ENCODE measurements around the gene SGIP1. TPM values are rescaled to one million over a fixed set of nuclear protein-coding genes. Genes with fewer than 3 reads are reported as not detected.
A peak's percentile ranks its signal among the peaks of the same experiment; 100 is the strongest.

The SGIP1 gene
- total RNA-seq, 1 donor: 17.4 TPM

DNA sequence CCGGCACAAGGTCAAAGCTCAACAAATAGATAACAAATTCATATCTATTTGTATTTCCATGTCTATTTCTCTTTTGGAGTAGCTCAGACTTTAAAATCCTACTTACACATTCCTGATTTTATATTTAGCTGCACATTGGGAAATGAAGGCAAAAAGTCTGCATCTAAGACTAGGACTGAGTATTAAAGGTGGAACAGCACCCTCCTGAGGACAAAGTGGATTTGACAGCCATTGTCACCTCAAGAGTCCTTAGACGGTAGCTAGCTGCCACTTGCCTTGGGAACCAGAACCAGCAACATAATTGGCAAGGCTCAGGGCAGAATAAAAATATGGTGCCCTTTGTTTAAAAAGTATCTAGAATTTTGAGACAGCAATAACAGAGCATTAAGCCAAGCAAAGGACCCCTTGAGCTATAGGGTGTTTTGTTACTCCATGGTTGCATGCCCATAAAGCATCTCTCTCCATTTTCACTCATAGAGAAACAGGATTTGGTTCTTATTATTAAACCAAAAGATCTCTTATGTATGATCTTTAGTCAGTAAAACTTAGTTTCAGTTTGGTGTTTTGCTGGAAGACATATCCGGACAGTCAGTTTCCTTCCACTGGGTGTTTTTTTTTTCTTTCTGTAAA lies 30.0 kb upstream of the SGIP1 start:
- Histone ChIP-seq H3K79me2 (ENCODE audit: insufficient read depth, low read length) (no peaks in the 10 kb centered on the region), H3K36me3 (ENCODE audit: insufficient read depth, low read length) (no peaks in the 10 kb centered on the region), H2AFZ (ENCODE audit: low read length) (peak overlapping the region; percentile 70), H4K20me1 (ENCODE audit: insufficient read depth, low read length) (no peaks in the 10 kb centered on the region), H3K4me2 (ENCODE audit: insufficient read depth, low read length) (peak overlapping the region; percentile 41), H3K4me1 (ENCODE audit: insufficient read depth, low read length) (peaks cover 10% of the 10 kb centered on the region), H3K9me3 (ENCODE audit: low read depth, low read length) (no peaks in the 10 kb centered on the region), H3K4me3 (ENCODE audit: insufficient read depth, low read length) (no peak overlapping the region), H3K27me3 (ENCODE audit: insufficient read depth, low read length) (no peaks in the 10 kb centered on the region), H3K27ac (ENCODE audit: low read depth, low read length) (peak overlapping the region; percentile 47)
- no peak for DNase-seq (ENCODE audit: insufficient read length, low spot score, missing footprints)
- TF ChIP-seq, protein P1, sequence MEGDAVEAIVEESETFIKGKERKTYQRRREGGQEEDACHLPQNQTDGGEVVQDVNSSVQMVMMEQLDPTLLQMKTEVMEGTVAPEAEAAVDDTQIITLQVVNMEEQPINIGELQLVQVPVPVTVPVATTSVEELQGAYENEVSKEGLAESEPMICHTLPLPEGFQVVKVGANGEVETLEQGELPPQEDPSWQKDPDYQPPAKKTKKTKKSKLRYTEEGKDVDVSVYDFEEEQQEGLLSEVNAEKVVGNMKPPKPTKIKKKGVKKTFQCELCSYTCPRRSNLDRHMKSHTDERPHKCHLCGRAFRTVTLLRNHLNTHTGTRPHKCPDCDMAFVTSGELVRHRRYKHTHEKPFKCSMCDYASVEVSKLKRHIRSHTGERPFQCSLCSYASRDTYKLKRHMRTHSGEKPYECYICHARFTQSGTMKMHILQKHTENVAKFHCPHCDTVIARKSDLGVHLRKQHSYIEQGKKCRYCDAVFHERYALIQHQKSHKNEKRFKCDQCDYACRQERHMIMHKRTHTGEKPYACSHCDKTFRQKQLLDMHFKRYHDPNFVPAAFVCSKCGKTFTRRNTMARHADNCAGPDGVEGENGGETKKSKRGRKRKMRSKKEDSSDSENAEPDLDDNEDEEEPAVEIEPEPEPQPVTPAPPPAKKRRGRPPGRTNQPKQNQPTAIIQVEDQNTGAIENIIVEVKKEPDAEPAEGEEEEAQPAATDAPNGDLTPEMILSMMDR (IDR thresholded peaks at IDR 0.05; ENCODE audit: extremely low read depth, low read depth, low read length): peak; percentile 84

- Histone ChIP-seq H3K27me3 (ENCODE audit: insufficient read depth, low read length) (no peaks in the 10 kb centered on the region), H3K4me3 (ENCODE audit: insufficient read depth, low read length) (no peak overlapping the region), H2AFZ (ENCODE audit: low read length) (no peak overlapping the region), H3K4me1 (ENCODE audit: insufficient read depth, low read length) (peaks cover 10% of the 10 kb centered on the region), H3K36me3 (ENCODE audit: insufficient read depth, low read length) (no peaks in the 10 kb centered on the region), H3K79me2 (ENCODE audit: insufficient read depth, low read length) (no peaks in the 10 kb centered on the region), H3K9me3 (ENCODE audit: low read depth, low read length) (no peaks in the 10 kb centered on the region), H3K27ac (ENCODE audit: low read depth, low read length) (peak overlapping the region; percentile 59), H3K4me2 (ENCODE audit: insufficient read depth, low read length) (no peak overlapping the region), H4K20me1 (ENCODE audit: insufficient read depth, low read length) (no peaks in the 10 kb centered on the region)
- TF ChIP-seq, protein P1 (IDR thresholded peaks at IDR 0.05; ENCODE audit: extremely low read depth, low read depth, low read length): no peak
- DNase-seq (ENCODE audit: insufficient read length, low spot score, missing footprints): peak; percentile 31
Observed at GRCh38 chr1:66505671-66506392, 28.1 kb upstream of the SGIP1 start.

DNA sequence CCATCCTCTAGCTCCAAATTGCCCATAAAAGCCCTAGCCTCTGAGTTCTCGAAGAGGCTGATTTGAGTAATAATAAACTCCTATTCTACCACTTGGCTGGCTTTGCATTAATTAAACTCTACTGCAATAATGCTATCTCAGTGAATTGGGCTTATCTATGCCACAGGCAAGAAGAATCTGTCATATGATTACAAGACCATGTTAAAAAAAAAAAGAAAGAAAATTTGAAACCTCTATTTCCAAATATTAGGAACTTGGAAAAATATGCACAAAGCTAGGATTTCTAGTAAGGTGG lies 27.6 kb upstream of the SGIP1 start:
- no peak overlapping the region for H3K4me3 ChIP-seq (ENCODE audit: insufficient read depth, low read length)
- peaks cover 10% of the 10 kb centered on the region for H3K4me1 ChIP-seq (ENCODE audit: insufficient read depth, low read length)
- DNase-seq (ENCODE audit: insufficient read length, low spot score, missing footprints): no peak
- TF ChIP-seq, protein P1 (IDR thresholded peaks at IDR 0.05; ENCODE audit: extremely low read depth, low read depth, low read length): no peak
- no peaks in the 10 kb centered on the region for H3K27me3 ChIP-seq (ENCODE audit: insufficient read depth, low read length)
- no peaks in the 10 kb centered on the region for H4K20me1 ChIP-seq (ENCODE audit: insufficient read depth, low read length)
- no peak overlapping the region for H3K4me2 ChIP-seq (ENCODE audit: insufficient read depth, low read length)
- no peaks in the 10 kb centered on the region for H3K36me3 ChIP-seq (ENCODE audit: insufficient read depth, low read length)
- no peaks in the 10 kb centered on the region for H3K79me2 ChIP-seq (ENCODE audit: insufficient read depth, low read length)
- no peak overlapping the region for H2AFZ ChIP-seq (ENCODE audit: low read length)
- H3K27ac ChIP-seq (ENCODE audit: low read depth, low read length): peak overlapping the region; percentile 59
- no peaks in the 10 kb centered on the region for H3K9me3 ChIP-seq (ENCODE audit: low read depth, low read length)

DNA sequence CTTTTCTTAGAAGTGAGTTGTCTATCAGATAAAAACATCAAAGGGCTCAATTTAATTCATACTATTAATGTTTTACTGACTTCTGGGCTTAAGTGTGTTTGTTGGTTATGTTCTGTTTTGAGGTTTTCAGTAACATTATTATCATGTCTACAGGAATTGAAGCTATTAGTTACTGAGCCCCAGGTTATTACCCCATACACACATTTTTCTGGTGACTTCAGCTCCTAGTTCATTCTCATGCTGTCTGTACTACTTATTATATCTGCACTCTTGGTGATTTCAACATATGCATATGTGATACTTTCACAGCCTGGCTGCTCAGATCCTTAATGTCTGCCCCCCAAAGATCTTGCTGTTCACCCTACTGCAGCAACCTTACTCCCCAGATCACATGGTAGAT lies 27.0 kb upstream of the SGIP1 start:
- no peak for DNase-seq (ENCODE audit: insufficient read length, low spot score, missing footprints)
- Histone ChIP-seq H3K36me3 (ENCODE audit: insufficient read depth, low read length) (no peaks in the 10 kb centered on the region), H4K20me1 (ENCODE audit: insufficient read depth, low read length) (no peaks in the 10 kb centered on the region), H2AFZ (ENCODE audit: low read length) (no peak overlapping the region), H3K4me1 (ENCODE audit: insufficient read depth, low read length) (peaks cover 10% of the 10 kb centered on the region), H3K27ac (ENCODE audit: low read depth, low read length) (no peak overlapping the region), H3K79me2 (ENCODE audit: insufficient read depth, low read length) (no peaks in the 10 kb centered on the region), H3K4me2 (ENCODE audit: insufficient read depth, low read length) (no peak overlapping the region), H3K9me3 (ENCODE audit: low read depth, low read length) (no peaks in the 10 kb centered on the region), H3K4me3 (ENCODE audit: insufficient read depth, low read length) (no peak overlapping the region), H3K27me3 (ENCODE audit: insufficient read depth, low read length) (no peaks in the 10 kb centered on the region)
- TF ChIP-seq, protein P1 (IDR thresholded peaks at IDR 0.05; ENCODE audit: extremely low read depth, low read depth, low read length): no peak

All from osteoblast (primary cell).